Fibroblast of villous mesenchyme (primary cell): ENCODE data around the gene HLA-DRA. TPM values are rescaled to one million over a fixed set of nuclear protein-coding genes. Genes with fewer than 3 reads are reported as not detected.
"Not testable (repeated sequence)": the region's sequence is repeated elsewhere in the genome, so short reads cannot be mapped to it uniquely, and the experiment has no call there.

Experiments
- DNase-seq: peaks from one replicate; pipeline ENCODE4 v3.0.0-alpha.2; 2010; ENCODE audit warnings: low read depth
- H3K4me3 ChIP-seq: 2 replicates; pipeline ENCODE4 v1.5.1; 2011; ENCODE audit warnings: low read depth, mild to moderate bottlenecking, low read length
- CTCF ChIP-seq: IDR thresholded peaks from 2 replicates; pipeline ENCODE4 v1.5.1; 2012; ENCODE audit warnings: low read depth, mild to moderate bottlenecking, low read length; ENCODE audit not compliant: insufficient read depth
- total RNA-seq: library from RNA; depleted of rRNA; stranded (reverse); fragments of >200 nt; gene quantifications from 2 replicates; pipeline ENCODE4 v1.2.3, GENCODE V29; 2012

HLA-DRA gene
- total RNA-seq, 1 donor = not detected

GRCh38 chr6:32449088-32449736 is 9.5 kb downstream of the HLA-DRA start:
- no peak for TF ChIP-seq CTCF

GRCh38 chr6:32457054-32457453 is 17.4 kb downstream of the HLA-DRA start:
- no peak for TF ChIP-seq CTCF
- H3K4me3 ChIP-seq = no peak overlapping the region
- no peak for DNase-seq

More at GRCh38 chr6:32449088-32449736, 9.5 kb downstream of the HLA-DRA start:
- no peak overlapping the region for H3K4me3 ChIP-seq
- DNase-seq = no peak

GRCh38 chr6:32459781-32460424 is 20.2 kb downstream of the HLA-DRA start:
- no peak overlapping the region for H3K4me3 ChIP-seq
- TF ChIP-seq CTCF = no peak
- DNase-seq = no peak

- no peak for TF ChIP-seq CTCF
- DNase-seq = no peak
- H3K4me3 ChIP-seq = no peak overlapping the region
These were observed 20.8 kb downstream of the HLA-DRA start for GRCh38 chr6:32460528-32460927.

GRCh38 chr6:32461493-32461892 is 21.8 kb downstream of the HLA-DRA start:
- DNase-seq = no peak
- no peak overlapping the region for H3K4me3 ChIP-seq
- no peak for TF ChIP-seq CTCF

GRCh38 chr6:32462609-32463008 is 22.9 kb downstream of the HLA-DRA start:
- no peak for DNase-seq
- no peak overlapping the region for H3K4me3 ChIP-seq
- TF ChIP-seq CTCF = no peak

GRCh38 chr6:32467743-32468503 is 28.2 kb downstream of the HLA-DRA start:
- DNase-seq, H3K4me3 ChIP-seq: not testable (repeated sequence)
